ENCODE data around the gene MAP3K19. TPM values are rescaled to one million over a fixed set of nuclear protein-coding genes. Genes with fewer than 3 reads are reported as not detected.

MAP3K19 gene
- total RNA-seq, 1 donor from 2014 or later = not detected

- DNase-seq (ENCODE audit: low read depth) = peak; percentile 96
- H2AFZ ChIP-seq (ENCODE audit: low read depth, low read length) = peak within 1 kb of the TSS; percentile 99
- peak within 1 kb of the TSS; percentile 98 for H3K27ac Mint-ChIP-seq (ENCODE audit: unreplicated experiment)
- peaks cover 10% of the 10 kb centered on the region for H3K4me1 Mint-ChIP-seq (ENCODE audit: low read depth, unreplicated experiment)
- H3K27me3 ChIP-seq (ENCODE audit: insufficient read depth, low read length) = no peaks in the 10 kb centered on the region
- H3K36me3 Mint-ChIP-seq (ENCODE audit: low read depth, unreplicated experiment) = no peaks in the 10 kb centered on the region
- peak within 1 kb of the TSS; percentile 94 for H3K4me3 ChIP-seq (ENCODE audit: insufficient read depth, low read depth, low read length)
- H3K4me2 ChIP-seq (ENCODE audit: low read length) = peak within 1 kb of the TSS; percentile 90
- no peaks in the 10 kb centered on the region for H3K36me3 ChIP-seq (ENCODE audit: insufficient read depth, low read length)
- FAIRE-seq = no peak
- TF ChIP-seq EZH2 (IDR thresholded peaks at IDR 0.05; ENCODE audit: insufficient read depth, low read length) (no peak), CTCF (IDR thresholded peaks at IDR 0.05; ENCODE audit: insufficient read depth, low read depth, low read length) (no peak)
- H3K27ac ChIP-seq (ENCODE audit: low read depth, low read length) = peak within 1 kb of the TSS; percentile 99
- H3K9ac ChIP-seq (ENCODE audit: low read length) = peak within 1 kb of the TSS; percentile 100
- peaks cover 51% of the 10 kb centered on the region for H3K79me2 ChIP-seq (ENCODE audit: insufficient read depth, low read length)
- peaks cover 13% of the 10 kb centered on the region for H3K4me1 ChIP-seq (ENCODE audit: insufficient read depth, low read length)
- no peaks in the 10 kb centered on the region for H3K9me3 Mint-ChIP-seq (ENCODE audit: unreplicated experiment)
- no peaks in the 10 kb centered on the region for H3K9me3 ChIP-seq (ENCODE audit: insufficient read depth, low read depth, low read length)
- peaks cover 42% of the 10 kb centered on the region for H4K20me1 ChIP-seq (ENCODE audit: insufficient read depth, low read length)
- H3K27me3 Mint-ChIP-seq (ENCODE audit: low read depth, unreplicated experiment) = no peaks in the 10 kb centered on the region
- H3K4me3 Mint-ChIP-seq (ENCODE audit: unreplicated experiment) = peak within 1 kb of the TSS; percentile 94
Measured at GRCh38 chr2:134918526-134919340, 128.5 kb downstream of the MAP3K19 start, which contains the start of gene CCNT2. Gene CCNT2, plus strand, starts transcription at chr2:134918822. Its CDS starts 33 bp downstream, at chr2:134918855.

- no peak for TF ChIP-seq CTCF (IDR thresholded peaks at IDR 0.05; ENCODE audit: insufficient read depth, low read depth, low read length)
- TF ChIP-seq EZH2 (IDR thresholded peaks at IDR 0.05; ENCODE audit: insufficient read depth, low read length) = no peak
- H3K36me3 ChIP-seq (ENCODE audit: insufficient read depth, low read length) = no peaks in the 10 kb centered on the region
- H3K36me3 Mint-ChIP-seq (ENCODE audit: low read depth, unreplicated experiment) = peaks cover 1% of the 10 kb centered on the region
- peaks cover 13% of the 10 kb centered on the region for H3K4me1 ChIP-seq (ENCODE audit: insufficient read depth, low read length)
- peaks cover 44% of the 10 kb centered on the region for H3K79me2 ChIP-seq (ENCODE audit: insufficient read depth, low read length)
- peak overlapping the region; percentile 94 for H3K4me3 ChIP-seq (ENCODE audit: insufficient read depth, low read depth, low read length)
- H4K20me1 ChIP-seq (ENCODE audit: insufficient read depth, low read length) = peaks cover 37% of the 10 kb centered on the region
- H3K27me3 Mint-ChIP-seq (ENCODE audit: low read depth, unreplicated experiment) = no peaks in the 10 kb centered on the region
- H3K9me3 ChIP-seq (ENCODE audit: insufficient read depth, low read depth, low read length) = no peaks in the 10 kb centered on the region
- DNase-seq (ENCODE audit: low read depth) (no peak), FAIRE-seq (no peak)
- H3K27me3 ChIP-seq (ENCODE audit: insufficient read depth, low read length) = no peaks in the 10 kb centered on the region
- peak overlapping the region; percentile 94 for H3K4me3 Mint-ChIP-seq (ENCODE audit: unreplicated experiment)
- H3K27ac Mint-ChIP-seq (ENCODE audit: unreplicated experiment) = peak overlapping the region; percentile 91
- H3K4me2 ChIP-seq (ENCODE audit: low read length) = peak overlapping the region; percentile 90
- peaks cover 4% of the 10 kb centered on the region for H3K9me3 Mint-ChIP-seq (ENCODE audit: unreplicated experiment)
- peak overlapping the region; percentile 100 for H3K9ac ChIP-seq (ENCODE audit: low read length)
- H3K27ac ChIP-seq (ENCODE audit: low read depth, low read length) = peak overlapping the region; percentile 70
- H2AFZ ChIP-seq (ENCODE audit: low read depth, low read length) = peak overlapping the region; percentile 80
- H3K4me1 Mint-ChIP-seq (ENCODE audit: low read depth, unreplicated experiment) = peaks cover 10% of the 10 kb centered on the region
Measured at GRCh38 chr2:134917888-134918525, 129.2 kb downstream of the MAP3K19 start.
